ENCODE measurements around the gene MYL12A.

MYL12A gene

GRCh38 chr18:3225588-3225987 lies 22.0 kb upstream of the MYL12A start:
- DNase-seq (ENCODE audit: low read depth) = no peak

- DNase-seq (ENCODE audit: low read depth) = no peak
Observed at GRCh38 chr18:3226048-3226447, 21.6 kb upstream of the MYL12A start.

GRCh38 chr18:3230401-3231334 lies 16.9 kb upstream of the MYL12A start:
- no peak for DNase-seq (ENCODE audit: low read depth)

- no peak for DNase-seq (ENCODE audit: low read depth)
Observed at GRCh38 chr18:3233004-3233403, 14.6 kb upstream of the MYL12A start.

GRCh38 chr18:3233433-3234168 lies 14.0 kb upstream of the MYL12A start:
- DNase-seq (ENCODE audit: low read depth) = no peak

- DNase-seq (ENCODE audit: low read depth) = no peak
Observed at GRCh38 chr18:3234457-3234856, 13.1 kb upstream of the MYL12A start.

- DNase-seq (ENCODE audit: low read depth) = no peak
Observed at GRCh38 chr18:3235846-3236245, 11.8 kb upstream of the MYL12A start.

GRCh38 chr18:3236470-3236869 lies 11.1 kb upstream of the MYL12A start:
- DNase-seq (ENCODE audit: low read depth) = no peak

GRCh38 chr18:3238742-3239141 lies 8.9 kb upstream of the MYL12A start:
- no peak for DNase-seq (ENCODE audit: low read depth)

GRCh38 chr18:3245185-3245564 lies 2.4 kb upstream of the MYL12A start:
- no peak for DNase-seq (ENCODE audit: low read depth)

- peak; percentile 83 for DNase-seq (ENCODE audit: low read depth)
Observed at GRCh38 chr18:3245853-3246634, 1.6 kb upstream of the MYL12A start.

- no peak for DNase-seq (ENCODE audit: low read depth)
Observed at GRCh38 chr18:3246635-3247239, 864 bp upstream of the MYL12A start.

GRCh38 chr18:3248062-3248657 lies 559 bp downstream of the MYL12A start:
- no peak for DNase-seq (ENCODE audit: low read depth)

- DNase-seq (ENCODE audit: low read depth) = peak; percentile 57
Observed at GRCh38 chr18:3248658-3249359, 1.2 kb downstream of the MYL12A start.

- DNase-seq (ENCODE audit: low read depth) = peak; percentile 90
Observed at GRCh38 chr18:3250237-3251107, 2.9 kb downstream of the MYL12A start.

- DNase-seq (ENCODE audit: low read depth) = no peak
Observed at GRCh38 chr18:3251249-3251962, 3.8 kb downstream of the MYL12A start.

- no peak for DNase-seq (ENCODE audit: low read depth)
Observed at GRCh38 chr18:3251963-3252277, 4.3 kb downstream of the MYL12A start.

GRCh38 chr18:3252843-3253242 lies 5.2 kb downstream of the MYL12A start:
- DNase-seq (ENCODE audit: low read depth) = no peak

GRCh38 chr18:3254725-3255124 lies 7.1 kb downstream of the MYL12A start:
- no peak for DNase-seq (ENCODE audit: low read depth)
